HFF-Myc (cell line): ENCODE results near the gene CORO7.

Experiments used
- DNase-seq: peaks from one replicate; pipeline ENCODE4 v3.0.0-alpha.2; 2011; ENCODE audit warnings: low read depth; ENCODE audit errors: extremely low read depth
- H3K4me3 ChIP-seq: replicated peaks from 2 replicates; pipeline ENCODE4 v1.5.1; 2011; ENCODE audit warnings: low read depth, mild to moderate bottlenecking, control low read depth, low read length
- TF ChIP-seq, protein P1 (sequence below): IDR thresholded peaks from 2 replicates; pipeline ENCODE4 v1.5.1; 2012; ENCODE audit warnings: mild to moderate bottlenecking, low read depth, low read length, control low read depth; ENCODE audit errors: missing control alignments

The CORO7 gene

DNA sequence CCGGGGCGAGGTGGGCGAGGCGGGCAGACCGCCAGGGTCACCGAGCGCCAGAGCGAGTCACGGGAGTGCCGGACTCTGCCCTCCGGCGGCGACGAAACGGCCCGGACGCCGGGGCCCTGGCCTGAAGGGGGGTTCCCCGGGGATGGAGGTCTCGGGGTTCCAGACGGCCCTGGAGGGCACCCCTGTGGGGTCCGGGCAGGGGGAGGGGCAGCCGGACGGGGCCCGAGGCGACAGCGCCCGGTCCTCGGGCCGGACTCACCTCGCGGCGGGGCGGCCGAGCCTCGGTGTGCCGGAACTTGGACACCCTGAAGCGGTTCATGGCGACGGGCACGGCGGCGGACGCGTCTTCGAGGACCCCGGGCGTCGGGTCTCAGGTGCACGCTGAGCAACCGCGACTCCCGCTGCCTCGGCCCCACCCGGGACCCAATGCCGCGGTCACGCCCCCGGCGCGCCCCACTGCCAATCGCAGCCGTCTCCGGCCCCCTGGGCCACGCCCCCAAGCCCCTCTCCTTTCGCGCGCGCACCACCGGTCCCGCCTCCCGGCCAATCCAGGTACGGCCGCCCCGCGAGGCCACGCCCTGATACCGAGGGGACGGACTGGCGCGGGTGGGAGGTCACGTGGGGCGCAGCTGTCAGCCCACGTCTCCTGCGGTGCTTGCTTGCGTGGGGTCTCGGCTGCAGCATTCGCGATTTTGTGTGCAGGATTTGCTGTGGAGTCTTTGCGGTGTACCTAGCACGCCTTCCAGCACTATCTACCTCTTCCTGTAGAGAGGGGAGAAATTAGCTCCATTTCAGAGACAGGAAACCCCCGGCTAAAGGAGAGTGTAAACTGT, at the start of gene CORO7:
Gene CORO7 (minus strand): TSS at position 397 of the 833 bp plus-strand sequence. CDS start 78 bp downstream, at position 319.
- no peak for DNase-seq
- TF ChIP-seq, protein P1, sequence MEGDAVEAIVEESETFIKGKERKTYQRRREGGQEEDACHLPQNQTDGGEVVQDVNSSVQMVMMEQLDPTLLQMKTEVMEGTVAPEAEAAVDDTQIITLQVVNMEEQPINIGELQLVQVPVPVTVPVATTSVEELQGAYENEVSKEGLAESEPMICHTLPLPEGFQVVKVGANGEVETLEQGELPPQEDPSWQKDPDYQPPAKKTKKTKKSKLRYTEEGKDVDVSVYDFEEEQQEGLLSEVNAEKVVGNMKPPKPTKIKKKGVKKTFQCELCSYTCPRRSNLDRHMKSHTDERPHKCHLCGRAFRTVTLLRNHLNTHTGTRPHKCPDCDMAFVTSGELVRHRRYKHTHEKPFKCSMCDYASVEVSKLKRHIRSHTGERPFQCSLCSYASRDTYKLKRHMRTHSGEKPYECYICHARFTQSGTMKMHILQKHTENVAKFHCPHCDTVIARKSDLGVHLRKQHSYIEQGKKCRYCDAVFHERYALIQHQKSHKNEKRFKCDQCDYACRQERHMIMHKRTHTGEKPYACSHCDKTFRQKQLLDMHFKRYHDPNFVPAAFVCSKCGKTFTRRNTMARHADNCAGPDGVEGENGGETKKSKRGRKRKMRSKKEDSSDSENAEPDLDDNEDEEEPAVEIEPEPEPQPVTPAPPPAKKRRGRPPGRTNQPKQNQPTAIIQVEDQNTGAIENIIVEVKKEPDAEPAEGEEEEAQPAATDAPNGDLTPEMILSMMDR, result no peak
- H3K4me3 ChIP-seq, result peak within 1 kb of the TSS; percentile 76

DNA sequence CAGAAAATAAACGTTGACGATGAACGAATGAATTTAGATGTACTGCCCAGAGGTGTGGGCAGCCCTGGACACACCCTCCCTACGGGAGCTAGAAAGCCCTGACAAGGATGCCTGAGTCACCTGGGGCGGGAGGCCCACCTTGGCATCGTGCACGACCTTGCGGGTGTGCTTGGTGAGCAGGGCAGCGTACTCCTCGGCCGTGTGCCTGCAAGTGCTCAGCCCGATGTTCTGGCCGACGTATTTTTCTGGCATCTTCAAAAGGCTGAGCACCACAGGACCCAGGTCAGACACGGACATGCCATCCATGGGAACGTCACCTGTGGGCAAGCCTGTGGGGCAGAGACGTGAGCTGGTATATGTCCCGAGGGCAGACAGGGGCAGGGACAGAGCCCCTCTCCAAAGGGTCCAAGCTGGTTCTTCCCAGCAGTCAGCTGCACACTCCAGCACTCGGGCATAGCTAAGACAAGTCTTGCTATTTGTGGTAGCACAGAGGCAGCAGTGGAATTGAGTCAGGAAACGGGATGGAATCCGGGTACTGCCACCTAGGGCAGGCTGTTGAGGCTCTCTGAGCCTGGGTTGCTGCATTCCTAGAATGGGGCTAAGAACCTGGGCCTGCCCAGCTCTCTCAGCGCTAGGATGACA, 47.2 kb upstream of the CORO7 start:
- DNase-seq, result no peak
- H3K4me3 ChIP-seq, result no peak overlapping the region
- TF ChIP-seq, protein P1, result no peak

DNA sequence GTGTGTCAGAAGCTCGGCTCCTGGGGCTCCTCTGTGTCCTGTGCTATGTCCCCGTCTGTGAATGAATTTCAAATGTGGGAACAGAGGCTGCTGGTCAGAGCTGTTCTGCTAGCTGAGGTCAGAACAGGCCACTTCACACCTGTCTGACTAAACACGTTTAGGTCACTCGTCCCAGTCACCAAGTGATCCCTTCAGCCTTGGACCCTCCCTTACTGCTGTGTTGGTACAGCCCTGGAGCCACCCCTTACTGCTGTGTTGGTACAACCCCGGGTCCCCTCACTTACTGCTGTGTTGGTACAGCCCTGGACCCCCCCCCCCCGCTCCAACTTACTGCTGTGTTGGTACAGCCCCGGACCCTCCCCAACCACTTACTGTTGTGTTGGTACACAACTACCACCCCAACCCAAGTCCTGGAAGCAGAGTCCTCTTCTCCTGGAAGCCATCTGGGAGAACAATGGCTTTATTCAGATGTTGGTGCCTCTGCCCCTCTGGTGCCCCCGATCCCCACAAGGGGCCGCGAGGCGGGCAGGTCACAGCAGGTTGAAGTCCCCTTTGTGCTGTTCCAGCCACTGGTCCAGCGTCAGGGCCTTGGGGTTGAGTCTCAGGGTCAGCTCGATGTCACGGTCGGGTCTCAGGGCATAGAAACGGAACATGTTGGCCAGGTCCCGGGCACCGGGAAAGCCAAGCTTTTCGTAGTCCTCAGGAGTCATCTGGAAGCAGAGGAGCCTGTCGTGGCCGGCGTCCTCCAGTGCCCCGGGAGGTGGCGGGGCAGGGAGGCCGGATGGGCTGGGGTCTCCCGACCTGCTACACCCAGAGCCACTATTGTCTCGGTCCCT, 45.1 kb upstream of the CORO7 start:
- H3K4me3 ChIP-seq, result no peak overlapping the region
- no peak for DNase-seq
- TF ChIP-seq, protein P1, result no peak

DNA sequence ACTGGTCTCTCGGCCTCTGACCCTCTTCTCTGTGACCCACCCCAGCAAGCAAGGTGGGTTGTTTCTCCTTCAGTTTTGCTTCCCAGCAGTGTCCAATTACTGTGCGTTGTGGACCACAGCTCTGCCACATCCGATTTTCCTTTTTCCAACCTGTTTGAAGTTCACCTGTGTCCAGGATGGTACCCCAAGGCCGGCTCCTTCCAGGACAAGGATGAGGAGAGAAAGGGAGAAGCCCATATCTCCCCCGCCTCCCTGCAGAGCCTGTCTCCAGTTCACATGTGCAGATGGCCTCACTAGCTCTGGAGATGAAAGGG, 44.5 kb upstream of the CORO7 start:
- no peak overlapping the region for H3K4me3 ChIP-seq
- no peak for DNase-seq
- TF ChIP-seq, protein P1, result no peak

DNA sequence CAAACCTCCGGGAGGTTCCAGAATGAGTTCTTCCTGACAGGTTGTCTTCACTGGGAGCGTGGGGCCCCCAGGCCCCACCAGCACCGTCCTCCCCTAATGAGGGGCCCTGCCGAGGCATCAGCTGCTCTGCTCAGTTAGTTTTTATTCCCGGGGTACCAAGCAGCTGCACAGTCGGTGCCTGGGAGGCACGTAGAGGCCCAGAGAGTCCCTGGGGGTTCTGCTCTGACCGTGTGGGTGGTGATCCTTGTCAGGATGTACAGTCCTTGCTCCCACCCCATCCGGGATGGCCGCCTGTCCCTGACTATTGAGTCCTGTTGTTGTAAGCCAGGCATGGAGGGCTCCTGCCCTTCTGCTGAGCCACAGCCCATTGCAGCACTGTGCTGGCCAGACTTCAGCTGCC, 39.6 kb upstream of the CORO7 start:
- no peak overlapping the region for H3K4me3 ChIP-seq
- DNase-seq, result no peak
- TF ChIP-seq, protein P1, result no peak

DNA sequence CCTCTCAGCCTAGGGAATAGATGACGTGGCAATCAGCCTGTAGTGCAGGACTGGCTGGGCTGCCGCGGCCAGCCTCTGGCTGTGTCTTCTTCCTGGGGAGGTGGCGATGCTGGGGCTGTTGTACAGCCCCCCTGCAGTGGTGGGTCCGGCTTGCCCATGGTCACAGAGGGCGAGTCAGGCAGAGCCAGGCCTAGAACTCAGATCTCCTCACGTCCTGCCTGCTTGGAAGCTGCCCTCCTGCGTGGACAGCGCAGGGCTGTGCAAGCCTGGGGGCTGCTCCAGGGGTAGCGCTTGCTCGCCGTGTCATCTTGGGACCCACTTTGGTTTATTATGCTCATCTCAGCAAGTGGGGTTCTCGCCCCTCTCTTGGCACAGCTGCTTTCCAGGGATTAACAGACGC, 38.7 kb upstream of the CORO7 start:
- H3K4me3 ChIP-seq, result no peak overlapping the region
- TF ChIP-seq, protein P1, result no peak
- DNase-seq, result no peak
